MCF 10A (cell line): ENCODE measurements around the gene SLC41A3. TPM values are rescaled to one million over a fixed set of nuclear protein-coding genes. Genes with fewer than 3 reads are reported as not detected.

Experiments used
- BruUV-seq: library from RNA; stranded (reverse); fragments of 400-500 nt; replicated peaks from 2 replicates; lab custom pipeline; 2021; lab: Mats Ljungman, UMichigan
- CTCF ChIA-PET: fragments of 300-600 bp; sonication (Branson Sonifier 250); formaldehyde crosslinking; extraction: SDS; loops from one replicate; lab custom pipeline; 2021; ENCODE audit warnings: antibody characterized with exemption, inconsistent platforms; lab: Yijun Ruan, JAX
- POLR2A ChIA-PET: fragments of 300-600, 350-650 bp; sonication (Branson Sonifier 250); formaldehyde crosslinking; extraction: SDS; loops from one replicate; lab custom pipeline; 2020; ENCODE audit warnings: antibody characterized with exemption, inconsistent platforms; lab: Yijun Ruan, JAX
- DNase-seq: peaks from one replicate; pipeline ENCODE4 v3.0.0-alpha.2; 2018; ENCODE audit not compliant: unreplicated experiment
- H3K27ac Mint-ChIP-seq: one replicate; pipeline ENCODE4 v1.8.0; 2022; ENCODE audit warnings: mild to moderate bottlenecking, low read depth, mixed read lengths; ENCODE audit not compliant: unreplicated experiment
- H3K27me3 Mint-ChIP-seq: one replicate; pipeline ENCODE4 v1.8.0; 2022; ENCODE audit warnings: mixed read lengths; ENCODE audit not compliant: insufficient read depth, unreplicated experiment
- H3K36me3 Mint-ChIP-seq: one replicate; pipeline ENCODE4 v1.8.0; 2022; ENCODE audit warnings: mild to moderate bottlenecking, moderate library complexity, mixed read lengths; ENCODE audit not compliant: insufficient read depth, unreplicated experiment
- H3K4me1 Mint-ChIP-seq: one replicate; pipeline ENCODE4 v1.8.0; 2022; ENCODE audit warnings: mixed read lengths; ENCODE audit not compliant: insufficient read depth, unreplicated experiment
- H3K4me3 Mint-ChIP-seq: one replicate; pipeline ENCODE4 v1.8.0; 2022; ENCODE audit warnings: mild to moderate bottlenecking, moderate library complexity, mixed read lengths; ENCODE audit not compliant: unreplicated experiment
- H3K9me3 Mint-ChIP-seq: one replicate; pipeline ENCODE4 v1.8.0; 2022; ENCODE audit warnings: mixed read lengths; ENCODE audit not compliant: unreplicated experiment
- CTCF ChIP-seq: fragments of 200-600 bp; IDR thresholded peaks from one replicate; pipeline ENCODE4 v1.8.0; 2022; ENCODE audit warnings: antibody characterized with exemption, mild to moderate bottlenecking; ENCODE audit not compliant: unreplicated experiment
- intact Hi-C: fragments of 100-400 bp; cut with micrococcal nuclease; formaldehyde crosslinking; loops from 2 replicates; pipeline ENCODE4 v1.14.1; 2022
- total RNA-seq: library from RNA; stranded (reverse); gene quantifications from 2 replicates; pipeline ENCODE4 v1.2.3, GENCODE V29; 2022

The SLC41A3 gene
- total RNA-seq, 1 experiment from 2014 or later: 43.2 TPM

GRCh38 chr3:126081618-126082361 is 2.1 kb downstream of the SLC41A3 start:
- intact Hi-C loops: loop anchor here (5.0 kb wide), 2 partner anchors 89 to 109 kb away; no protein-coding TSS in a partner anchor

GRCh38 chr3:126080970-126081369 is 3.0 kb downstream of the SLC41A3 start:
- H3K9me3 Mint-ChIP-seq: no peaks in the 10 kb centered on the region
- peaks cover 15% of the 10 kb centered on the region for H3K4me1 Mint-ChIP-seq
- no peaks in the 10 kb centered on the region for H3K27me3 Mint-ChIP-seq
- H3K4me3 Mint-ChIP-seq: no peak overlapping the region
- no peaks in the 10 kb centered on the region for H3K36me3 Mint-ChIP-seq
- DNase-seq: no peak
- CTCF ChIA-PET: interaction anchor here (0.6 to 0.9 kb wide), 3 partner anchors 24 to 307 kb away, joined by 3 read pairs; no protein-coding TSS in a partner anchor
- POLR2A ChIA-PET: interaction anchor here (0.6 to 1.8 kb wide), 3 partner anchors 24 to 90 kb away, joined by 3 to 7 read pairs (median 4); no protein-coding TSS in a partner anchor
- no peak for TF ChIP-seq CTCF
- no peak overlapping the region for H3K27ac Mint-ChIP-seq
- intact Hi-C loops: loop anchor here (5.0 kb wide), 2 partner anchors 89 to 109 kb away; no protein-coding TSS in a partner anchor
- BruUV-seq: no TSS peak

More at GRCh38 chr3:126081618-126082361, 2.1 kb downstream of the SLC41A3 start:
- CTCF ChIA-PET: interaction anchor here (0.7 to 0.9 kb wide), 3 partner anchors 12 to 184 kb away, joined by 3 to 4 read pairs (median 3); no protein-coding TSS in a partner anchor
- Mint-ChIP-seq H3K36me3 (no peaks in the 10 kb centered on the region), H3K4me3 (peak overlapping the region; percentile 28), H3K4me1 (peaks cover 15% of the 10 kb centered on the region), H3K27ac (peak overlapping the region; percentile 36), H3K9me3 (no peaks in the 10 kb centered on the region), H3K27me3 (no peaks in the 10 kb centered on the region)
- no TSS peak for BruUV-seq
- peak; percentile 58 for TF ChIP-seq CTCF
- DNase-seq: peak; percentile 82
- POLR2A ChIA-PET: interaction anchor here (0.6 to 1.8 kb wide), 5 partner anchors 11 to 110 kb away, joined by 3 to 7 read pairs (median 3); no protein-coding TSS in a partner anchor

- ChIA-PET CTCF (no interaction called here), POLR2A (interaction anchor here (0.8 kb wide), 1 partner anchor 88 kb away, joined by 3 read pairs; no protein-coding TSS in a partner anchor)
- H3K27me3 Mint-ChIP-seq: no peaks in the 10 kb centered on the region
- no TSS peak for BruUV-seq
- no peak for TF ChIP-seq CTCF
- intact Hi-C loops: no loop called here
- H3K9me3 Mint-ChIP-seq: no peaks in the 10 kb centered on the region
- H3K4me1 Mint-ChIP-seq: peaks cover 4% of the 10 kb centered on the region
- no peak overlapping the region for H3K27ac Mint-ChIP-seq
- no peaks in the 10 kb centered on the region for H3K36me3 Mint-ChIP-seq
- H3K4me3 Mint-ChIP-seq: no peak overlapping the region
- no peak for DNase-seq
These were observed 5.1 kb downstream of the SLC41A3 start for GRCh38 chr3:126078866-126079265.

- Mint-ChIP-seq H3K27me3 (no peaks in the 10 kb centered on the region), H3K9me3 (no peaks in the 10 kb centered on the region), H3K36me3 (peaks cover 3% of the 10 kb centered on the region), H3K4me3 (no peak overlapping the region), H3K4me1 (peaks cover 4% of the 10 kb centered on the region), H3K27ac (no peak overlapping the region)
- intact Hi-C loops: no loop called here
- no peak for TF ChIP-seq CTCF
- no TSS peak for BruUV-seq
- ChIA-PET POLR2A (no interaction called here), CTCF (interaction anchor here (0.6 kb wide), 1 partner anchor 55 kb away, joined by 4 read pairs; no protein-coding TSS in a partner anchor)
- DNase-seq: no peak
These were observed 6.2 kb downstream of the SLC41A3 start for GRCh38 chr3:126077754-126078153.
